ENCODE measurements around the gene GARIN1A. TPM values are rescaled to one million over a fixed set of nuclear protein-coding genes. Genes with fewer than 3 reads are reported as not detected.
"Not testable (repeated sequence)": the region's sequence is repeated elsewhere in the genome, so short reads cannot be mapped to it uniquely, and the experiment has no call there.

GARIN1A gene
- total RNA-seq, 1 donor from 2014 or later: 1.4 TPM

DNA sequence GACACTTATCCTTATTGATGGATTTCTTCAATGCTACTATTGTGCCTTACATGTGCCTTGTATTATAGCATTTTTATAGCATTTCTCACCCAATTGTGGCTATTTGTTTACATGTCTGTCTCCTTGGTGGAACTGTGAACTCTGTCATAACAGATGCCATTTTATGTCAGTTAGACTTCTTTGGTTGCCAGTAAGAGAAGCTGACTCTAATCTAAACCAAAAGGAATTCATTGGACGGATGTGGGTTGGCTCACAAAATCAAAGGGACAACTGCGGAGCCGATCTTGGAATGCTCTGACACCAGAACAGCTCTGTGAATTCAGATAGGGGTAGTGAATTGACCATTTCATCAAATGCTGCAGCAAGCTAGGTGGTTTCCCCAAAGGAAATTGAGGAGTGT is 15.0 kb downstream of the GARIN1A start:
- no peak for ATAC-seq (ENCODE audit: low read depth)
- H3K36me3 Mint-ChIP-seq (ENCODE audit: low read depth): no peaks in the 10 kb centered on the region
- intact Hi-C loops (cut with micrococcal nuclease): no loop called here

GRCh38 chr7:128688492-128688891 is 16.4 kb downstream of the GARIN1A start:
- CTCF ChIA-PET: no interaction called here
- POLR2A ChIA-PET: no interaction called here
- Mint-ChIP-seq H3K4me1 (no peaks in the 10 kb centered on the region), H3K36me3 (ENCODE audit: low read depth) (no peaks in the 10 kb centered on the region), H3K27ac (no peak overlapping the region), H3K9me3 (no peaks in the 10 kb centered on the region), H3K27me3 (peaks cover 4% of the 10 kb centered on the region), H3K4me3 (no peak overlapping the region)
- DNase-seq (no peak), ATAC-seq (ENCODE audit: low read depth) (no peak)
- TF ChIP-seq, protein P1, sequence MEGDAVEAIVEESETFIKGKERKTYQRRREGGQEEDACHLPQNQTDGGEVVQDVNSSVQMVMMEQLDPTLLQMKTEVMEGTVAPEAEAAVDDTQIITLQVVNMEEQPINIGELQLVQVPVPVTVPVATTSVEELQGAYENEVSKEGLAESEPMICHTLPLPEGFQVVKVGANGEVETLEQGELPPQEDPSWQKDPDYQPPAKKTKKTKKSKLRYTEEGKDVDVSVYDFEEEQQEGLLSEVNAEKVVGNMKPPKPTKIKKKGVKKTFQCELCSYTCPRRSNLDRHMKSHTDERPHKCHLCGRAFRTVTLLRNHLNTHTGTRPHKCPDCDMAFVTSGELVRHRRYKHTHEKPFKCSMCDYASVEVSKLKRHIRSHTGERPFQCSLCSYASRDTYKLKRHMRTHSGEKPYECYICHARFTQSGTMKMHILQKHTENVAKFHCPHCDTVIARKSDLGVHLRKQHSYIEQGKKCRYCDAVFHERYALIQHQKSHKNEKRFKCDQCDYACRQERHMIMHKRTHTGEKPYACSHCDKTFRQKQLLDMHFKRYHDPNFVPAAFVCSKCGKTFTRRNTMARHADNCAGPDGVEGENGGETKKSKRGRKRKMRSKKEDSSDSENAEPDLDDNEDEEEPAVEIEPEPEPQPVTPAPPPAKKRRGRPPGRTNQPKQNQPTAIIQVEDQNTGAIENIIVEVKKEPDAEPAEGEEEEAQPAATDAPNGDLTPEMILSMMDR (IDR thresholded peaks at IDR 0.05): no peak
- intact Hi-C loops (cut with micrococcal nuclease): no loop called here

More for the DNA sequence above, 15.0 kb downstream of the GARIN1A start:
- Mint-ChIP-seq H3K27ac (no peak overlapping the region), H3K9me3 (no peaks in the 10 kb centered on the region), H3K27me3 (peaks cover 2% of the 10 kb centered on the region), H3K4me1 (no peaks in the 10 kb centered on the region), H3K4me3 (no peak overlapping the region)
- TF ChIP-seq, protein P1 (IDR thresholded peaks at IDR 0.05): no peak
- ChIA-PET CTCF (no interaction called here), POLR2A (no interaction called here)
- DNase-seq: no peak

DNA sequence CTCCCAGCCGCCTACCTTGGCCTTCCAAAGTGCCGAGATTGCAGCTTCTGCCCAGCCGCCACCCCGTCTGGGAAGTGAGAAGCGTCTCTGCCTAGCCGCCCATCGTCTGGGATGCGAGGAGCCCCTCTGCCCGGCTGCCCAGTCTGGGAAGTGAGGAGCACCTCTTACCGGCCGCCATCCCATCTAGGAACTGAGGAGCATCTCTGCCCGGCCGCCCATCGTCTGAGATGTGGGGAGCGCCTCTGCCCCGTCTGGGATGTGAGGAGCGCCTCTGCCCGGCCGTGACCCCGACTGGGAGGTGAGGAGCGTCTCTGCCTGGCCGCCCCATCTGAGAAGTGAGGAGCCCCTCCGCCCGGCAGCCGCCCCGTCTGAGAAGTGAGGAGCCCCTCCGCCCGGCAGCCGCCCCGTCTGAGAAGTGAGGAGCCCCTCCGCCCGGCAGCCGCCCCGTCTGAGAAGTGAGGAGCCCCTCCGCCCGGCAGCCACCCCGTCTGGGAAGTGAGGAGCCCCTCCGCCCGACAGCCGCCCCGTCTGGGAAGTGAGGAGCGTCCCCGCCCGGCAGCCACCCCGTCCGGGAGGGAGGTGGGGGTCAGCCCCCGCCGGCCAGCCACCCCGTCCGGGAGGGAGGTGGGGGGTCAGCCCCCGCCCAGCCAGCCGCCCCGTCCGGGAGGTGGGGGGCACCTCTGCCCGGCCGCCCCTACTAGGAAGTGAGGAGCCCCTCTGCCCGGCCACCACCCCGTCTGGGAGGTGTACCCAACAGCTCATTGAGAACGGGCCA is 17.3 kb downstream of the GARIN1A start:
- H3K27me3 Mint-ChIP-seq; H3K27ac Mint-ChIP-seq; CTCF ChIA-PET; DNase-seq; H3K4me3 Mint-ChIP-seq; H3K36me3 Mint-ChIP-seq (ENCODE audit: low read depth); POLR2A ChIA-PET; ATAC-seq (ENCODE audit: low read depth); H3K4me1 Mint-ChIP-seq; H3K9me3 Mint-ChIP-seq; intact Hi-C loops (cut with micrococcal nuclease): not testable (repeated sequence)

GRCh38 chr7:128691227-128691626 is 19.1 kb downstream of the GARIN1A start:
- peaks cover 9% of the 10 kb centered on the region for H3K27me3 Mint-ChIP-seq
- no peaks in the 10 kb centered on the region for H3K36me3 Mint-ChIP-seq (ENCODE audit: low read depth)
- no peaks in the 10 kb centered on the region for H3K4me1 Mint-ChIP-seq
- DNase-seq: no peak
- ATAC-seq (ENCODE audit: low read depth): no peak
- no peak overlapping the region for H3K4me3 Mint-ChIP-seq
- TF ChIP-seq, protein P1 (IDR thresholded peaks at IDR 0.05): no peak
- intact Hi-C loops (cut with micrococcal nuclease): no loop called here
- H3K9me3 Mint-ChIP-seq: no peaks in the 10 kb centered on the region
- H3K27ac Mint-ChIP-seq: no peak overlapping the region
- POLR2A ChIA-PET: no interaction called here
- CTCF ChIA-PET: no interaction called here

DNA sequence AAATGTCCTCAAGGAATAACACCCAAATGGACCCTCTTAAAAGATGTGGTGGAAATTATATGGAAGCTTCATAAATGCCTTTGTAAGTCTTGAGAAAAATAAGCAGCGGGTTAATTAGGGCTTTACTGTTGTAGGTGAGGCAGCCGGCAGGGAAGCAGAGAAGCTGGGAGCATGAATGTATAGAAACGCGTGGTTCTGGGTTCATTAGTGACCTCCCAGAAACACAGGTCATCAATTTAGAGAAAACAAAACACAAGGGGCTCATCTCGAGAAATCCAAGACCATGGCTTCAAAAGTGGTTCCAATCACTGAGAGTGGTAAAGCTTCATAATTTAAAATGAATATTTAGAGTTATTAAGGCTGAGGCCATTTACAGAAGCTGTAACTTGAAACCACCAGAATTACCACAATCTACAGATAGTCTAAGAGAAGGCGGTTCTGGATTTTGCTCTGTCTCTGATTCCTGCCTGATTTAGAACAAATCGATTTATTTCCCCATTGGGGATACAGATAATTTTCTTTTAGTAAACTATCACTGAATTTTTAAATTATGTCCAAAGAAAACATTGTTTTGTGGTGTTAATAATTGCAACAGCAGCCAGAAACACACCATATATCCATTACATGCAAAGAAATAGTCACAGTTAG is 20.7 kb downstream of the GARIN1A start:
- CTCF ChIA-PET: no interaction called here
- Mint-ChIP-seq H3K9me3 (no peaks in the 10 kb centered on the region), H3K4me3 (no peak overlapping the region), H3K4me1 (peaks cover 5% of the 10 kb centered on the region), H3K27ac (no peak overlapping the region), H3K36me3 (ENCODE audit: low read depth) (no peaks in the 10 kb centered on the region), H3K27me3 (peaks cover 22% of the 10 kb centered on the region)
- TF ChIP-seq, protein P1 (IDR thresholded peaks at IDR 0.05): no peak
- intact Hi-C loops (cut with micrococcal nuclease): no loop called here
- ATAC-seq (ENCODE audit: low read depth) (no peak), DNase-seq (no peak)
- POLR2A ChIA-PET: no interaction called here

Measured in activated B cell treated with CpG ODN at 0.5 μM for 24 hours (primary cell).